HG02678 (cell line): ENCODE data around the gene EDC4.
"Not testable (repeated sequence)": the region's sequence is repeated elsewhere in the genome, so short reads cannot be mapped to it uniquely, and the experiment has no call there.

ENCODE experiments used
- ATAC-seq: cut with Tn5 transposase; IDR thresholded peaks from one replicate; pipeline ENCODE4 v1.9.1; 2021; ENCODE audit warnings: mild to moderate bottlenecking, moderate library complexity; ENCODE audit not compliant: unreplicated experiment

The EDC4 gene

DNA sequence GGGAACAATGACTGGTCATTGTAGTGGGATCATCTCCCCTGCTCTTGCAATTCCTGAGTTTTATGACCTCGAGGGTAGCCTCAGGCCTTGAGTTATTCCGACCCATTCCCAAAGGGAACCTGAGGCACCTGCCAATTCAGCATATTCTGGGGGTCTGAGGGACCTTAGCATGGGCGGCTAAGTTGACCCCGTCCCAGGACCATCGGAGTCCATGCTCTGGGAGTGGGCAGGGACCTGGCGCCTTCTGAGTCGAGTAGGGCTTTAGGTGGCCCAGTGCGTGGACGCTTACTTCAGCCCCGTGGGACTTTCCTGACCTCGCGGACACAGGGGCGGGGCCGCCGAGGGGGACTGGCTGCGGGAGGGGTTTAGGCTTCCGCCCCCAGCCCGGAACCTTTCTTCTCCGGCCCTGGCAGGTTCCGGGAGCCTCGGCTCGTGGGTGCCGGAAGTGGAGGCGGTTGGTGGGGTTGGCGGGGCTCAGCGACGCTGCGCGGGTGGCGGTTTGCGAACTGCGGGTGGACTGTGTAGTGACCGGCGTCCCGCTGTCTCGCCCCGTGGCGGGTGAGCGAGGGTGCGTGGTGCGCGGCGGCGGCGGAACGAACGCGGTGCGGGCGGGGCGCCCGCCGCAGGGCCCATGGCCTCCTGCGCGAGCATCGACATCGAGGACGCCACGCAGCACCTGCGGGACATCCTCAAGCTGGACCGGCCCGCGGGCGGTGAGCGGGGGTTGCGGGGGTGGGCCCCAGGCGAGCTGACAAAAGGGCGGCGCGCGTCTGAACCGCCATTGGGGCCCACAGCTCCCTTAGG is at the start of gene EDC4:
EDC4 (plus strand) TSS at position 422 of the 804 bp plus-strand sequence; CDS start at position 632, 210 bp downstream.
- peak; percentile 74 for ATAC-seq

- no peak for ATAC-seq
Observed at GRCh38 chr16:67825119-67825518, 47.7 kb upstream of the EDC4 start.

DNA sequence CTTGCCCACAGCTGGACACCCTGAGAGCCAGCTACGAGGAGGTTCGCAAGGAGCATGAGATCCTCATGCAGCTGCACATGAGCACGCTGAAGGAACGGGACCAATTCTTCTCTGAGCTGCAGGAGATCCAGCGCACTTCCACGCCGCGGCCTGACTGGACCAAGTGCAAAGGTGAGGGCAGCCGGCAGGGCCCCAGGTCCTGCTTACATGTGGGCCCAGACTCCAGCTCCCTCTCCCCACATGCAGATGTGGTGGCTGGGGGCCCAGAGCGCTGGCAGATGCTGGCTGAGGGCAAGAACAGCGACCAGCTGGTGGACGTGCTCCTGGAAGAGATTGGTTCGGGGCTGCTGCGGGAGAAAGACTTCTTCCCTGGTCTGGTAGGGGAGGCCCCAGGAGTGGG is 46.9 kb upstream of the EDC4 start:
- ATAC-seq = no peak

- no peak for ATAC-seq
Observed at GRCh38 chr16:67828651-67829050, 44.2 kb upstream of the EDC4 start.

GRCh38 chr16:67833030-67833414 is 39.8 kb upstream of the EDC4 start:
- no peak for ATAC-seq

GRCh38 chr16:67833415-67834241 is 39.2 kb upstream of the EDC4 start:
- ATAC-seq = peak; percentile 97

DNA sequence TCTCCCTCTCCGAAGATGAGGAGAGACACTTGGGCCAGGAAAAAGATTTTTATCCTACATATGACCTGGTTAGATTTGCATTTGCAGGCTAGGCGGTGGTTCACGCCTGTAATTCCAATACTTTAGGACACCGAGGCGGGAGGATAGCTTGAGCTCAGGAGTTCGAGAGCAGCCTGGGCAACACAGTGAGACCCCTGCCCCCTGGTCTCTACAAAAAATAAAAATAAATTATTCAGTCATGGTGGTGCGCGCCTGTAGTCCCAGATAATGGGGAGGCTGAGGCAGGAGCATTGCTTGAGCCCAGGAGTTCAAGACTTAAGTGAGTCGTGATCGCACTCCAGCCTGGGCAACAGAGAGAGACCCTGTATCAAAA is 38.6 kb upstream of the EDC4 start:
- no peak for ATAC-seq

- ATAC-seq = not testable (repeated sequence)
Observed at GRCh38 chr16:67837190-67837589, 35.7 kb upstream of the EDC4 start.

- ATAC-seq = no peak
Observed at GRCh38 chr16:67837811-67838210, 35.0 kb upstream of the EDC4 start.

- no peak for ATAC-seq
Observed at GRCh38 chr16:67841198-67841815, 31.5 kb upstream of the EDC4 start.

DNA sequence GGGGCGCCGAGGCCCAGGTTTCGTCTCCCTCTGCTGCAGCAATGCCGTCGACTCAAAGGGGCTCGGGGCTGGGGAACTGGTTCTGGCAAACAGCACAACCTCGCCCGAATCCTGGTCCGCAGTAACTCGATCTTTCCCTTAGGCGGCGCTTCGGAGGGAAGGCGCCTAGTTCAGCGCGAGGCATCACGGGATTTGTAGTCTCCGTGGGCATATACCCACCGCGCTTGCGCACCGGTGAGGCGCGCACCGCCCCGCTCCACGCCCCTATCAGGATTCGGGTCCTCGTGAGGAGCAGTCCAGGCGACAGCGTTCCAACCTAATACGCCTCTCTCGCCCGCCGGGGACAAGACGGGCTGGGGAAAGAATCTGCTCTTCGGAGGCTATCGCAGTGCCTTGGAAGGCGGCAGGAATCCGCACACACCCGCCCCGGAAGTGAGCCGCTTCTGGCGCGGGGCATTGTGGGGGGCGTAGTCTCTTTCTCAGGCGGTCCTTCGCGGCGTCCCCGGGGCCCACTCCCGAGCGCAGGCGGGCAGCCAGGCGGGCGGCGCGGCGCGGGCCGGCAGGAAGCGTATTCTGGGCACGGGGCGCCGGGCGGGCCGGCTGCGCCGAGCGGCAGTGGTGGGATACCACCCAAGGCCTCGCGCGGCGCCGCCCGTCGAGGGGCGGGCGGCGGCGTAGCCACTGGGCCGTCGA is 30.9 kb upstream of the EDC4 start, which contains the start of gene THAP11:
THAP11 (plus strand) TSS at position 505 of the 693 bp plus-strand sequence. CDS start 235 bp downstream, outside the sequence.
- peak; percentile 49 for ATAC-seq

GRCh38 chr16:67842509-67843342 is 30.1 kb upstream of the EDC4 start:
- peak; percentile 15 for ATAC-seq

- ATAC-seq = no peak
Observed at GRCh38 chr16:67843343-67843765, 29.5 kb upstream of the EDC4 start.

DNA sequence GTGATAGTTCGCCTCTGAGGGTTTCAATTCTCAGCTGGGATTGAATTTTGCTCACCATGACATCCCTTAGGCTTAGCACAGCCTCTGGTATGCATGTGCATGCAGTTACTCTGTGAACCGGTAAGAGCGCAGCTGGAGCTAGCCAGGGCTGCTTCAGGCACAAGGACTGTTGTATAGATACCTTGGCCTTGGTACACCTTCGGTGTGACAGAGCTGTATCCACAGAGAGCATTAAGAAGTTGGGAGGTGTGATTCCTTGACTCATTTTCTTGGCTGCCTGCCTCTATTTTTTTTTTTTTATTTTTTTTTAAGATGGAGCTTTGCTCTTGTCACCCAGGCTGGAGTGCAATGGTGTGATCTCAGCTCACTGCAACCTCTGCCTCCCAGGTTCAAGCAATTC is 28.4 kb upstream of the EDC4 start:
- no peak for ATAC-seq

- no peak for ATAC-seq
Observed at GRCh38 chr16:67845291-67846062, 27.4 kb upstream of the EDC4 start.

GRCh38 chr16:67846063-67846319 is 26.9 kb upstream of the EDC4 start:
- ATAC-seq = no peak

DNA sequence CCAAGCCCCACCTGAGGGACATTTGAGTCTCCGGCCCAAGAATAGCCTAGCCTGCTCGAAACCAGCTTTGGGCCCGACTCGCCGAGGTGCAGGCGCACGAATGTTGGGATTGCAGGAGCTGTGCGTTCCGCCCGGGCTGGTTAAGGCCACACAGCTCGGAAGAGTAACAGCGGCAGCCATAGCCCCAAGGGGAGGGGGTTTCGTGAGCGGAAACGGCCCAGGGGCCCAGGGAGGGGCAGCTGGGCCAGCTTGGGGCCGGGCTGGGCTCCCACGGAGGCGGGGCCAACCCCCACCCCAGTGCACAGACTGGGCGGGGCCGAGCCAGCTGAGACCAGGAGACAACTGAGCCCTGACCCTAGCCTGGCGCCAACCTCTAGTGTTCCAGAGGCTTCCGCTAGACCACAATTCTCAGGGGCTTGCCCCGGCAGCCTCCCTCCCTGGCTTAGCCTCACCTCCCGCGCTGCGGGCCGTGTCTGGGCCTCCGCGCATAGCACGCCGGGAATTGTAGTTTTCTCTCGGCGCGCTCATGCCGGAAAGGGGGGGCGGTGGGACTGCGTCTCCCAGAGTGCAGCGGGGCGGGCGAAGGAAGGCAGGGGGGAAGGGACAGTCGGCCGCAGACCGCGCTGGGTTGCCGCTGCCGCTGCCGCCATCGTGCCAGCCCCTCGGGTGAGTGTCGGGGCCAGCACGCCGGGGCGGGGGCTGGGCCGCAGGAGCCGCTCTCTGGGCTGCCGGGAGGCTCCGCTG is 26.4 kb upstream of the EDC4 start, which contains the start of gene NUTF2:
NUTF2 (plus strand) TSS at position 614 of the 744 bp plus-strand sequence. CDS start 18,198 bp downstream, outside the sequence.
- ATAC-seq = peak; percentile 62

GRCh38 chr16:67847064-67847861 is 25.6 kb upstream of the EDC4 start, which contains the start of gene CENPT:
Gene CENPT, minus strand, starts transcription at chr16:67847693. Its CDS starts 13,834 bp downstream, at chr16:67833859.
- ATAC-seq = peak; percentile 41
